B cell (primary cell): ENCODE results near the gene OCSTAMP. TPM values are rescaled to one million over a fixed set of nuclear protein-coding genes. Genes with fewer than 3 reads are reported as not detected.

Experiments used
- ATAC-seq: fragments of 200-7000 bp; cut with Tn5 transposase; one replicate; pipeline ENCODE4 v1.10.0; 2021; ENCODE audit warnings: low read depth, mild to moderate bottlenecking, moderate number of reproducible peaks, moderate library complexity
- CTCF ChIA-PET: fragments of 350-600 bp; sonication (Branson Sonifier 250); formaldehyde crosslinking; loops from one replicate; lab custom pipeline; 2021; ENCODE audit warnings: antibody characterized with exemption, inconsistent platforms; lab: Charles Lee
- POLR2A ChIA-PET: fragments of 350-600 bp; sonication (Branson Sonifier 250); formaldehyde crosslinking; loops from one replicate; lab custom pipeline; 2021; ENCODE audit warnings: antibody characterized with exemption; lab: Charles Lee
- DNase-seq: peaks from one replicate; pipeline ENCODE4 v3.0.0; 2013
- H2AFZ ChIP-seq: 2 replicates; pipeline ENCODE4 v1.6.1; 2012; ENCODE audit warnings: mild to moderate bottlenecking, low read depth, low read length; ENCODE audit not compliant: insufficient read depth, poor library complexity, severe bottlenecking
- H3K27ac ChIP-seq, 2 donors: 1 replicate in 1 of 2; 2 replicates in 1 of 2; pipeline ENCODE4 v1.5.1; 2012 to 2013; ENCODE audit warnings: low read length in 2 of 2, mild to moderate bottlenecking in 2 of 2, moderate library complexity in 1 of 2
- H3K27me3 ChIP-seq, 4 experiments: fragments of 200-600 bp in 1 of 4; sonication (generic) in 1 of 4; replicated peaks in 1 of 4; 1 replicate in 2 of 4; 2 replicates in 2 of 4; pipeline versions ENCODE4 v1.6.1 to v1.7.0; 2013 to 2016; ENCODE audit warnings: low read length in 3 of 4, mild to moderate bottlenecking in 2 of 4, mixed read lengths in 1 of 4, moderate library complexity in 1 of 4; ENCODE audit not compliant: insufficient read depth in 4 of 4, control insufficient read depth in 3 of 4; ENCODE audit errors: control extremely low read depth in 1 of 4
- H3K36me3 ChIP-seq, 2 experiments: replicated peaks in 1 of 2; 1 replicate in 1 of 2; 2 replicates in 1 of 2; pipeline versions ENCODE4 v1.6.1 to v1.7.1; 2013; ENCODE audit warnings: low read length in 1 of 2; ENCODE audit not compliant: insufficient read depth in 2 of 2, control insufficient read depth in 1 of 2; ENCODE audit errors: control extremely low read depth in 1 of 2, extremely low read depth in 1 of 2
- H3K4me1 ChIP-seq, 2 donors: fragments of 200-600 bp in 1 of 2; sonication (generic) in 1 of 2; 1 replicate in 1 of 2; 2 replicates in 1 of 2; pipeline versions ENCODE4 v1.5.1 to v1.6.1; 2013 to 2017; ENCODE audit warnings: low read length in 2 of 2; ENCODE audit not compliant: control insufficient read depth in 2 of 2, insufficient read depth in 2 of 2
- H3K4me2 ChIP-seq: replicated peaks from 2 replicates; pipeline ENCODE3; 2012; ENCODE audit warnings: mild to moderate bottlenecking, low read depth, low read length; ENCODE audit not compliant: poor library complexity, severe bottlenecking
- H3K4me3 ChIP-seq, 5 experiments: fragments of 200-600 bp in 1 of 5; sonication (generic) in 1 of 5; 1 replicate in 3 of 5; 2 replicates in 2 of 5; pipeline versions ENCODE4 v1.5.1 to v1.7.0; 2011 to 2016; ENCODE audit warnings: low read length in 4 of 5, mild to moderate bottlenecking in 4 of 5, low read depth in 2 of 5, control low read depth in 1 of 5, moderate library complexity in 1 of 5; ENCODE audit not compliant: insufficient read depth in 1 of 5; ENCODE audit errors: control extremely low read depth in 1 of 5, extremely low read depth in 1 of 5
- H3K79me2 ChIP-seq: fragments of 200-600 bp; sonication (generic); one replicate; pipeline ENCODE4 v1.6.0; 2016; ENCODE audit warnings: low read length; ENCODE audit not compliant: control insufficient read depth, insufficient read depth
- H3K9ac ChIP-seq: fragments of 200-600 bp; sonication (generic); 2 replicates; pipeline ENCODE4 v1.6.1; 2017; ENCODE audit warnings: mild to moderate bottlenecking, low read length, moderate library complexity
- H3K9me3 ChIP-seq, 3 donors: one replicate each; pipeline versions ENCODE4 v1.6.1 to v1.7.1; 2013; ENCODE audit warnings: low read length in 2 of 3; ENCODE audit not compliant: control insufficient read depth in 2 of 3, insufficient read depth in 1 of 3; ENCODE audit errors: control extremely low read depth in 1 of 3
- H4K20me1 ChIP-seq: 2 replicates; pipeline ENCODE4 v1.6.0; 2012; ENCODE audit warnings: mild to moderate bottlenecking, low read length; ENCODE audit not compliant: insufficient read depth, control insufficient read depth, poor library complexity, severe bottlenecking
- H3K27ac Mint-ChIP-seq: one replicate; pipeline ENCODE4 v1.8.0; 2021; ENCODE audit warnings: mixed read lengths
- H3K27me3 Mint-ChIP-seq: one replicate; pipeline ENCODE4 v1.8.0; 2021; ENCODE audit warnings: mixed read lengths
- H3K4me1 Mint-ChIP-seq: one replicate; pipeline ENCODE4 v1.8.0; 2021; ENCODE audit warnings: mixed read lengths
- H3K4me3 Mint-ChIP-seq: one replicate; pipeline ENCODE4 v1.8.0; 2021; ENCODE audit warnings: mixed read lengths
- H3K9me3 Mint-ChIP-seq: one replicate; pipeline ENCODE4 v1.8.0; 2022; ENCODE audit warnings: mixed read lengths; ENCODE audit not compliant: insufficient read depth
- CTCF ChIP-seq: fragments of 200-600 bp; IDR thresholded peaks from one replicate; pipeline ENCODE4 v1.8.0; 2022; ENCODE audit warnings: antibody characterized with exemption, mild to moderate bottlenecking
- EZH2 ChIP-seq: IDR thresholded peaks from 2 replicates; pipeline ENCODE4 v1.6.1; 2012; ENCODE audit warnings: borderline replicate concordance, low read depth, mild to moderate bottlenecking, moderate library complexity, low read length; ENCODE audit not compliant: insufficient read depth, poor library complexity, severe bottlenecking
- WGBS: methylation state at CpG from one replicate; pipeline ENCODE4 v1.1.5; 2013; ENCODE audit warnings: missing lambda C conversion rate; ENCODE audit not compliant: insufficient coverage; 5-methylcytosine and 5-hydroxymethylcytosine counted together
- intact Hi-C: fragments of 100-400 bp; cut with micrococcal nuclease; formaldehyde crosslinking; loops from one replicate; pipeline ENCODE4 v1.10.0; 2022
- polyA plus RNA-seq: library from polyadenylated mRNA; depleted of rRNA; stranded (reverse); fragments of >200 nt; gene quantifications from 2 replicates; pipeline ENCODE4 v1.2.3, GENCODE V29; 2012
- total RNA-seq, 2 donors: library from RNA; stranded (reverse); fragments of 120-200 nt in 1 of 2; gene quantifications; 1 replicate in 1 of 2; 2 replicates in 1 of 2; pipeline versions ENCODE4 v1.2.3 to v1.2.4, GENCODE V29; 2013 to 2022

The OCSTAMP gene
- total and polyA plus RNA-seq, 2 donors (not counting 1 experiment from before 2014, with no cell fraction given): not detected

DNA sequence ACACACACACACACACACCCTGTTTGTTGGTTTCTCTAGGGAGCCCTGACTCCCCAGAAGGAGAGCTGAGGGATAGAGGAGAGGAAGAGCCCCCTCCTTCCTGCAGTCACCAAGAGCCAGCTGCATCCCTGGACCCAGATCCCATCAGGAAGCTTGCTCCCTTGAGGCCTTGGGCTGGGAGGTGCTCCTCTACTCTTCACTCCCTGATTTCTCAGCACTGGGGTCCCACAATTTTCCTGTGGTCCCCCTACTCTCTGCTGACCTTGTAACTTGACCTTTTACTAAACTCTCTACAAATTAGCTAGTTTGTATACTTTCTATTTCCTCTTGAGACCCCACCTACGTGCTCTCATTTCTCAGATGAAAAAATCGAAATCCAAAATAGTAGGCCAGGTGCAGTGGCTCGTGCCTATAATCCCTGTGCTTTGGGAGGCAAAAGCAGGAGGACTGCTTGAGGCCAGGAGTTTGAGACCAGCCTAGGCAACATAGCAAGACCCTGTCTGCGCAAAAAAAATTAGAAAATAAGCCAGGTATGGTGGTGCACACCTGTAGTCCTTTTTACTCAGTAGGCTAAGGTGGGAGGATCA, 5.0 kb upstream of the OCSTAMP start:
- no peaks in the 10 kb centered on the region for H3K27me3 ChIP-seq
- CTCF ChIA-PET: interaction anchor here (0.9 kb wide), 1 partner anchor 16 kb away, joined by 3 read pairs; no protein-coding TSS in a partner anchor
- DNase-seq: no peak
- TF ChIP-seq EZH2: no peak
- TF ChIP-seq CTCF: no peak
- H3K9me3 Mint-ChIP-seq: no peaks in the 10 kb centered on the region
- POLR2A ChIA-PET: no interaction called here
- H3K4me3 Mint-ChIP-seq: no peak overlapping the region
- H3K27ac Mint-ChIP-seq: no peak overlapping the region
- H3K9ac ChIP-seq: no peak overlapping the region
- peaks cover 40 to 50% of the 10 kb centered on the region in 2 donors for H3K4me1 ChIP-seq
- ATAC-seq: no peak
- H4K20me1 ChIP-seq: no peaks in the 10 kb centered on the region
- no peak overlapping the region for H3K4me2 ChIP-seq
- H3K4me3 ChIP-seq: no peak overlapping the region
- H3K36me3 ChIP-seq: no peaks in the 10 kb centered on the region
- H3K27ac ChIP-seq: no peak overlapping the region
- no peak overlapping the region for H2AFZ ChIP-seq
- 36% methylated on average over 3 of the region's 4 CpGs for WGBS
- no peaks in the 10 kb centered on the region for H3K9me3 ChIP-seq
- no peaks in the 10 kb centered on the region for H3K27me3 Mint-ChIP-seq
- H3K4me1 Mint-ChIP-seq: peaks cover 49% of the 10 kb centered on the region
- intact Hi-C loops: no loop called here
- H3K79me2 ChIP-seq: no peaks in the 10 kb centered on the region

DNA sequence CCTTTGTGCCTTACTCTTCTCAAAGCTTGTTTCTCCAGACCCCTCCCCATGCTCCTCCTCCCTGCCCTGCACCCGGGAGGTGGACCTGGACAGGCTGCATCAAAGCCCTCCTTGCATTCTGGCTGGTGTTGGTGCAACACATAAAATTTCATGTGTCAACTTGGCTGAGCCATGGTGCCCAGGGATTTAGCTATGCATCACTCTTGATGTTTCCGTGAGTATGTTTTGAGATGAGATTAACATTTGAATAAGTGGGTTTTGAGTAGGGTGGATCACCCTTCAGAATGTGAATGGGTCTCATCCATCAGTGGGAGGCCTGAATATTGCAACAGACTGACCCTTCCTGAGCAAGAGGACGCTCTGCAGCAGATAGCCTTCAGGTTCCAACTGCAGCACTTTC, 4.4 kb upstream of the OCSTAMP start:
- H3K4me2 ChIP-seq: no peak overlapping the region
- POLR2A ChIA-PET: no interaction called here
- H2AFZ ChIP-seq: no peak overlapping the region
- no peaks in the 10 kb centered on the region for H3K27me3 Mint-ChIP-seq
- CTCF ChIA-PET: interaction anchor here (0.9 to 1.6 kb wide), 2 partner anchors 15 to 126 kb away, joined by 3 to 4 read pairs; no protein-coding TSS in a partner anchor
- intact Hi-C loops: no loop called here
- no peak overlapping the region for H3K9ac ChIP-seq
- DNase-seq (no peak), ATAC-seq (no peak)
- H3K27ac ChIP-seq: no peak overlapping the region
- no peaks in the 10 kb centered on the region for H3K79me2 ChIP-seq
- H3K27ac Mint-ChIP-seq: no peak overlapping the region
- TF ChIP-seq EZH2: no peak
- no peak for TF ChIP-seq CTCF
- no peaks in the 10 kb centered on the region for H3K9me3 ChIP-seq
- H3K27me3 ChIP-seq: no peaks in the 10 kb centered on the region
- no peak overlapping the region for H3K4me3 Mint-ChIP-seq
- H3K4me1 ChIP-seq: peaks cover 46 to 56% of the 10 kb centered on the region in 2 donors
- H3K4me1 Mint-ChIP-seq: peaks cover 51% of the 10 kb centered on the region
- WGBS: 92% methylated on average over 2 of the region's 3 CpGs
- H3K36me3 ChIP-seq: no peaks in the 10 kb centered on the region
- no peak overlapping the region for H3K4me3 ChIP-seq
- no peaks in the 10 kb centered on the region for H3K9me3 Mint-ChIP-seq
- H4K20me1 ChIP-seq: no peaks in the 10 kb centered on the region
